Panc1 (cell line): ENCODE measurements around the gene SORL1-AS1.

Source experiments
- ATAC-seq: fragments of 200-7000 bp; cut with Tn5 transposase; 2 replicates; pipeline ENCODE4 v1.9.1; 2020; ENCODE audit warnings: mild to moderate bottlenecking, moderate library complexity
- BruUV-seq: library from RNA; stranded (reverse); fragments of 400-500 nt; replicated peaks from 2 replicates; lab custom pipeline; 2021; lab: Mats Ljungman, UMichigan
- CTCF ChIA-PET: fragments of 300-600 bp; sonication (Branson Sonifier 250); formaldehyde crosslinking; loops from one replicate; lab custom pipeline; 2022; ENCODE audit warnings: antibody characterized with exemption; lab: Charles Lee
- POLR2A ChIA-PET: fragments of 300-600 bp; sonication (Branson Sonifier 250); formaldehyde crosslinking; loops from one replicate; lab custom pipeline; 2022; ENCODE audit warnings: antibody characterized with exemption; lab: Charles Lee
- DNase-seq: peaks from one replicate; pipeline ENCODE4 v3.0.0-alpha.2; 2010; ENCODE audit warnings: low read depth, low spot score
- H3K27ac ChIP-seq: 2 replicates; pipeline ENCODE4 v1.5.1; 2011; ENCODE audit warnings: mild to moderate bottlenecking, low read length, inconsistent platforms
- H3K27me3 ChIP-seq: fragments of 200-500 bp; sonication (Bioruptor generic); 2 replicates; pipeline ENCODE4 v1.6.0; 2014; ENCODE audit warnings: low read length, inconsistent platforms; ENCODE audit not compliant: control insufficient read depth, insufficient read depth
- H3K36me3 ChIP-seq: fragments of 200-500 bp; sonication (Bioruptor generic); 2 replicates; pipeline ENCODE4 v1.5.1; 2014; ENCODE audit warnings: inconsistent platforms, mild to moderate bottlenecking, low read length, moderate library complexity; ENCODE audit not compliant: control insufficient read depth, insufficient read depth
- H3K4me1 ChIP-seq: 2 replicates; pipeline ENCODE4 v1.5.1; 2011; ENCODE audit warnings: inconsistent platforms, mild to moderate bottlenecking, low read length, moderate library complexity; ENCODE audit not compliant: control insufficient read depth, insufficient read depth
- H3K4me3 ChIP-seq, 2 experiments: 2 replicates each; pipeline ENCODE4 v1.5.1; 2011 to 2012; ENCODE audit warnings: low read depth in 2 of 2, low read length in 2 of 2, mild to moderate bottlenecking in 2 of 2, inconsistent platforms in 1 of 2, moderate library complexity in 1 of 2
- H3K9me3 ChIP-seq: fragments of 200-500 bp; sonication (Bioruptor generic); 2 replicates; pipeline ENCODE4 v1.5.1; 2014; ENCODE audit warnings: low read depth, mild to moderate bottlenecking, inconsistent platforms, low read length, moderate library complexity; ENCODE audit not compliant: control insufficient read depth, insufficient read depth
- CTCF ChIP-seq: fragments of 450-650 bp; IDR thresholded peaks from 2 replicates; pipeline ENCODE4 v1.5.1; 2017; ENCODE audit warnings: mild to moderate bottlenecking
- POLR2AphosphoS5 ChIP-seq: IDR thresholded peaks from 2 replicates; pipeline ENCODE4 v1.6.1; 2012; ENCODE audit warnings: mild to moderate bottlenecking, low read depth, low read length, moderate library complexity
- SIN3A ChIP-seq: IDR thresholded peaks from 2 replicates; pipeline ENCODE4 v1.6.1; 2012; ENCODE audit warnings: low read depth, mild to moderate bottlenecking, low read length, moderate library complexity, borderline replicate concordance; ENCODE audit not compliant: insufficient read depth
- TCF7L2 ChIP-seq: IDR thresholded peaks from 2 replicates; pipeline ENCODE4 v1.6.1; 2011; ENCODE audit warnings: mild to moderate bottlenecking, low read depth, low read length, inconsistent platforms
- in situ Hi-C: cut with HindIII; loops from 2 replicates; pipeline ENCODE4 v1.10.0; 2016; ENCODE audit warnings: low sequenced_read_pairs, low pct_unique_long_range_greater_than_20kb
- intact Hi-C: fragments of 100-400 bp; cut with micrococcal nuclease; formaldehyde crosslinking; loops from one replicate; pipeline ENCODE4 v1.10.0; 2022; ENCODE audit not compliant: unreplicated experiment
- TF ChIP-seq, protein P1 (sequence below), 2 experiments: IDR thresholded peaks; 2 replicates each; pipeline ENCODE4 v1.6.1; 2011 to 2012; ENCODE audit warnings: low read depth in 2 of 2, control low read depth in 1 of 2, low read length in 1 of 2, mild to moderate bottlenecking in 1 of 2, moderate library complexity in 1 of 2; ENCODE audit not compliant: insufficient read depth in 1 of 2

The SORL1-AS1 gene

DNA sequence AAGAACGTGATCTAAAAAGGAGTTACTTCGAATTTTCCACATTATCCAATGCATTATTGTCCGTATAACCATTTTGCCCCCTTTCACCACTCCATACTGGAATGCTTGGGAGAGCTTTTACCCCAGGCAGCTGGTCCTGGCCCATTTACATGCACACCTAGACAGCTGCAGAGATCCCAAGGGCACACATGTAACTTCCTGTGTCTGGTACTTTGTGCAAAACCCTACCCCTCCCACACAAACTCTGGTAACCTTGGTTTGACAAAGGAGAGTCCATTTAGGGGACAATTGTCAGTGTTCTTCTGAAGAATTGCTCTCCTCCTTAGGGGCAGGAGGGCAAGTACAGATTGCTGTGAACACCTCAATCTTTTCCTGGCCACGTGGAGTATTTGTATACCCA, 58.0 kb downstream of the SORL1-AS1 start:
- H3K27ac ChIP-seq = no peak overlapping the region
- no peak overlapping the region for H3K4me3 ChIP-seq
- CTCF ChIA-PET = no interaction called here
- ATAC-seq (no peak), DNase-seq (no peak)
- H3K4me1 ChIP-seq = no peaks in the 10 kb centered on the region
- POLR2A ChIA-PET = no interaction called here
- peaks cover 2% of the 10 kb centered on the region; the same call in 1 of the 2 replicates for H3K27me3 ChIP-seq
- no peaks in the 10 kb centered on the region for H3K36me3 ChIP-seq
- intact Hi-C loops (no loop called here), in situ Hi-C loops (no loop called here)
- BruUV-seq = no TSS peak
- TF ChIP-seq, protein P1, sequence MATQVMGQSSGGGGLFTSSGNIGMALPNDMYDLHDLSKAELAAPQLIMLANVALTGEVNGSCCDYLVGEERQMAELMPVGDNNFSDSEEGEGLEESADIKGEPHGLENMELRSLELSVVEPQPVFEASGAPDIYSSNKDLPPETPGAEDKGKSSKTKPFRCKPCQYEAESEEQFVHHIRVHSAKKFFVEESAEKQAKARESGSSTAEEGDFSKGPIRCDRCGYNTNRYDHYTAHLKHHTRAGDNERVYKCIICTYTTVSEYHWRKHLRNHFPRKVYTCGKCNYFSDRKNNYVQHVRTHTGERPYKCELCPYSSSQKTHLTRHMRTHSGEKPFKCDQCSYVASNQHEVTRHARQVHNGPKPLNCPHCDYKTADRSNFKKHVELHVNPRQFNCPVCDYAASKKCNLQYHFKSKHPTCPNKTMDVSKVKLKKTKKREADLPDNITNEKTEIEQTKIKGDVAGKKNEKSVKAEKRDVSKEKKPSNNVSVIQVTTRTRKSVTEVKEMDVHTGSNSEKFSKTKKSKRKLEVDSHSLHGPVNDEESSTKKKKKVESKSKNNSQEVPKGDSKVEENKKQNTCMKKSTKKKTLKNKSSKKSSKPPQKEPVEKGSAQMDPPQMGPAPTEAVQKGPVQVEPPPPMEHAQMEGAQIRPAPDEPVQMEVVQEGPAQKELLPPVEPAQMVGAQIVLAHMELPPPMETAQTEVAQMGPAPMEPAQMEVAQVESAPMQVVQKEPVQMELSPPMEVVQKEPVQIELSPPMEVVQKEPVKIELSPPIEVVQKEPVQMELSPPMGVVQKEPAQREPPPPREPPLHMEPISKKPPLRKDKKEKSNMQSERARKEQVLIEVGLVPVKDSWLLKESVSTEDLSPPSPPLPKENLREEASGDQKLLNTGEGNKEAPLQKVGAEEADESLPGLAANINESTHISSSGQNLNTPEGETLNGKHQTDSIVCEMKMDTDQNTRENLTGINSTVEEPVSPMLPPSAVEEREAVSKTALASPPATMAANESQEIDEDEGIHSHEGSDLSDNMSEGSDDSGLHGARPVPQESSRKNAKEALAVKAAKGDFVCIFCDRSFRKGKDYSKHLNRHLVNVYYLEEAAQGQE (IDR thresholded peaks at IDR 0.05; ENCODE audit: insufficient read depth in 1 of 2, low read depth in 2 of 2, low read length in 1 of 2) = no peak
- TF ChIP-seq POLR2AphosphoS5 (no peak), CTCF (no peak), TCF7L2 (no peak), SIN3A (no peak)
- H3K9me3 ChIP-seq = no peaks in the 10 kb centered on the region

DNA sequence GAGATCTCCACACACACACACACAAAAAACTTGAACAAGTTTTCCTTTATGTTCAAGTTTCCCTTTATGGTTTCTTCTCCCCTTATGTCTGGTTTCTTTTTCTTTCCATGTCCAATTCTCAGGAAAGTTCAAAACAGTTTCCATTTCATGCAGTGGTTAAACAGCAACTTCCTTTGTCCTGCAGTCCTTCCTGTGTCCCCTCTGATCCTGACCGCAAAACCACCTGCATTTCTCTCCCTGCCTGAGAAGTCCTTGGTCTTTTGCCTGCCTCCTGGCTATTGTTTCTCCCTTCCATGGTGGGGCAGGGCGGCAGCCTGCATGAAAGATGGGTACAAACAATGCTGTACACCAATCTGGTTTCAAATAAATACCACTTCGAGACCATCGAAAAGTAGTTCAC, 58.9 kb downstream of the SORL1-AS1 start:
- H3K4me1 ChIP-seq = no peaks in the 10 kb centered on the region
- TF ChIP-seq TCF7L2 (no peak), POLR2AphosphoS5 (no peak), SIN3A (no peak), CTCF (no peak)
- TF ChIP-seq, protein P1 (IDR thresholded peaks at IDR 0.05; ENCODE audit: insufficient read depth in 1 of 2, low read depth in 2 of 2, low read length in 1 of 2) = no peak
- no peak overlapping the region for H3K4me3 ChIP-seq
- ChIA-PET CTCF (no interaction called here), POLR2A (no interaction called here)
- DNase-seq (no peak), ATAC-seq (no peak)
- peaks cover 2% of the 10 kb centered on the region for H3K27me3 ChIP-seq
- intact Hi-C loops (no loop called here), in situ Hi-C loops (no loop called here)
- no peak overlapping the region for H3K27ac ChIP-seq
- BruUV-seq = no TSS peak
- H3K9me3 ChIP-seq = no peaks in the 10 kb centered on the region
- no peaks in the 10 kb centered on the region for H3K36me3 ChIP-seq
